IPS-20b (cell line): Measurements from ENCODE around the gene SCIN.

Experiments used
- H3K27ac ChIP-seq: one replicate; pipeline ENCODE4 v1.5.1; 2013; ENCODE audit warnings: low read length
- H3K27me3 ChIP-seq: 2 replicates; pipeline ENCODE4 v1.6.1; 2013; ENCODE audit warnings: mild to moderate bottlenecking, low read length, inconsistent platforms; ENCODE audit not compliant: insufficient read depth
- H3K36me3 ChIP-seq: 2 replicates; pipeline ENCODE4 v1.6.1; 2013; ENCODE audit warnings: low read depth, mild to moderate bottlenecking, inconsistent platforms, low read length, moderate library complexity; ENCODE audit not compliant: insufficient read depth
- H3K4me1 ChIP-seq: 2 replicates; pipeline ENCODE4 v1.6.1; 2013; ENCODE audit warnings: mild to moderate bottlenecking, control low read depth, inconsistent platforms, low read length, moderate library complexity; ENCODE audit not compliant: insufficient read depth
- H3K4me3 ChIP-seq: 2 replicates; pipeline ENCODE4 v1.5.1; 2013; ENCODE audit warnings: mild to moderate bottlenecking, low read length, inconsistent platforms
- H3K9ac ChIP-seq: 2 replicates; pipeline ENCODE4 v1.6.1; 2013; ENCODE audit warnings: low read depth, mild to moderate bottlenecking, inconsistent platforms, low read length, moderate library complexity
- H3K9me3 ChIP-seq: 2 replicates; pipeline ENCODE4 v1.6.1; 2013; ENCODE audit warnings: mild to moderate bottlenecking, low read depth, low read length, inconsistent platforms; ENCODE audit not compliant: insufficient read depth

Gene SCIN

DNA sequence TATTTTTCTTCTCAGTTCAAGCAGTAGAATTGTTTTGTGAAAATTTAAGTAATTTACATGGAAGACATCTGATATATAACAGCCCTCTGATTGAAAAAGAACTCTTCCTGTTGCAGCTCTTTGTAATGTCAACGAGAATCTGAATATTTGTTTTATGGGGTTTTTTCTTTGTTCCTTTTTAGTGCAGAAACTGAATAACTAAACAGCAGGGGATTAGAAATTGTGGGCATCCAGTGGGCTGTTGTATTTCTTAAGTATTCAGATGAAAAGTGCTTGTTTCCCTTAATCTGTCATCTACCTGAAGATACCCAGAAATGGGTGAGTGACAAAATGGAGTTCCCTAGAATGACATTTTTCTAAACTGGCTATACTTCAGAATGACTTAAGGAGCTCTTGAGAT is 124.3 kb downstream of the SCIN start:
- H3K36me3 ChIP-seq = no peaks in the 10 kb centered on the region
- no peak overlapping the region for H3K4me3 ChIP-seq
- no peak overlapping the region for H3K27ac ChIP-seq
- H3K9me3 ChIP-seq = no peaks in the 10 kb centered on the region
- H3K9ac ChIP-seq = no peak overlapping the region
- no peaks in the 10 kb centered on the region for H3K27me3 ChIP-seq
- H3K4me1 ChIP-seq = peaks cover 3% of the 10 kb centered on the region; the same call in 1 of the 2 replicates

DNA sequence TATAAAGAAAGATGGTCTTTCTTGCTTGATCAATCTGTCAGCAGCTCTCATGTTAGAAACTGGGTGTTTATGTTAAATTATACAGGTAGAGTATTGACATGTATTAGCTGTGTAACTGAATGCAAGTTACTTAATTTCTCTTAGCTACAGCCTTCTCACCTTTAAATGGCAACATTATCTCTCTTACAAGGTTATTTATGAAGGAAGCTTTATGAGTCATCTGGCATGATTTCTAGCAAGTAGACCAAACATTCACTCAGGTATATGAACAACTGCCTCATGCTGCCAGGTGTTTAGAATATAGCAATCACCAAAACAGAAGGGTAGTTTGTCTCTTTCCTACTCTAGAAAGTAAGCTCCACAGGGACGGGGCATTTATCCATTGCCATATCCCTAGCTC is 125.4 kb downstream of the SCIN start:
- H3K27me3 ChIP-seq = no peaks in the 10 kb centered on the region
- H3K36me3 ChIP-seq = no peaks in the 10 kb centered on the region; the same call in 1 of the 2 replicates
- H3K27ac ChIP-seq = no peak overlapping the region
- peaks cover 3% of the 10 kb centered on the region; the same call in 1 of the 2 replicates for H3K9me3 ChIP-seq
- no peak overlapping the region for H3K9ac ChIP-seq
- no peaks in the 10 kb centered on the region for H3K4me1 ChIP-seq
- H3K4me3 ChIP-seq = no peak overlapping the region

DNA sequence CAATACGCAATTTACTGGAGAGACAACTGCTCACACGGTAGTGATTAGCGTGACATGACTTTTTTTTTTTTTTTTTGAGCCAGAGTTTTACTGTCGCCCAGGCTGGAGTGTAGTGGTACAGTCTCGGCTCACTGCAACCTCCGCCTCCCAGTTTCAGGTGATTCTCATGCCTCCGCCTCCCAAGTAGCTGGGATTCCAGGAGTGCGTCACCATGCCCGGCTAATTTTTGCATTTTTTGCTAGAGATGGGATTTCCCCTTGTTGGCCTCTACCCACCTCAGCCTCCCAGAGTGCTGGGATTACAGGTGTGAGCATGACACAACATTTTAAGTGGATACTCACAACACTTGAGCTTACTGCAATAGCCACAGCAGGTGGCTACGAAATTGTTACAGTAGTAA is 128.8 kb downstream of the SCIN start:
- Histone ChIP-seq H3K36me3 (no peaks in the 10 kb centered on the region; the same call in 1 of the 2 replicates), H3K4me3 (no peak overlapping the region), H3K4me1 (no peaks in the 10 kb centered on the region), H3K9ac (no peak overlapping the region), H3K27ac (no peak overlapping the region), H3K9me3 (peaks cover 14% of the 10 kb centered on the region; the same call in 1 of the 2 replicates), H3K27me3 (no peaks in the 10 kb centered on the region)

DNA sequence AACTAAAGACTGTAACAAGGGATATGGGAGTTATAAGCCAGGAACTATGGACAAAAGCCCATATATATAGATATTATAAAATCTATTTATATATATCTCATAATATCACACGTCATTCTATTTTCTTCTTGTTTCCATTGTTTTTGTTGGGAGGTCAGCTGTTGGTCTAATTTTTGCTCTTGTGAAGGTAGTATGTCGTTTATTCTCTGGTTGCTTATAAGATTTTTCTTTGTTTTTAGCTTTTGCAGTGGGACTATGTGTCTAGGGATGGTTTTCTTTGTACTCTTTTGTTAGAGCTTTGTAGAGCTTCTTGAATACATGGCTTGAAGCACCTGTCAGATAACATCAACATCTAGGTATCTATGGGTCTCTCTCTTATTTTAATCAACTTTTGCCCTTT is 130.9 kb downstream of the SCIN start:
- no peaks in the 10 kb centered on the region for H3K27me3 ChIP-seq
- no peak overlapping the region for H3K9ac ChIP-seq
- no peaks in the 10 kb centered on the region; the same call in 1 of the 2 replicates for H3K36me3 ChIP-seq
- peaks cover 14% of the 10 kb centered on the region; the same call in 1 of the 2 replicates for H3K9me3 ChIP-seq
- H3K4me3 ChIP-seq = no peak overlapping the region
- H3K4me1 ChIP-seq = no peaks in the 10 kb centered on the region
- no peak overlapping the region for H3K27ac ChIP-seq

DNA sequence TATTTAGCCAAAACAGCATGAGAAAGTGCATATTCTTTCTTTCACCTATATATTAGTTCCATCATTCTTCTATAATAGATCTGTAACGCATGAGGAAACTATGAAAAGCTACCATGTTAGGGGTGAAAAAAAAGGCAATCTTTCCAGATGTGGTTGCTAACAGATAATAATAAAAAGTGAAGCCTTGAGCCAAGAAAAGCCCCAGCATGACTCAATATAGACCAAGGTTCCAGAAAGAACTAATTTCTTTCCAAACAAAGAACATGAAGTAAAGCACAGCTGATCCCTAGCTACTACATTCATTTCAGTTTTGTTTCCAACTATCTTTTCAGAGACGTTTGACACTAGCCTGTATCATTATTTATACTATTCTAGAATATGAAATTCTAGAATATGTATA is 133.4 kb downstream of the SCIN start:
- H3K4me1 ChIP-seq = no peaks in the 10 kb centered on the region

DNA sequence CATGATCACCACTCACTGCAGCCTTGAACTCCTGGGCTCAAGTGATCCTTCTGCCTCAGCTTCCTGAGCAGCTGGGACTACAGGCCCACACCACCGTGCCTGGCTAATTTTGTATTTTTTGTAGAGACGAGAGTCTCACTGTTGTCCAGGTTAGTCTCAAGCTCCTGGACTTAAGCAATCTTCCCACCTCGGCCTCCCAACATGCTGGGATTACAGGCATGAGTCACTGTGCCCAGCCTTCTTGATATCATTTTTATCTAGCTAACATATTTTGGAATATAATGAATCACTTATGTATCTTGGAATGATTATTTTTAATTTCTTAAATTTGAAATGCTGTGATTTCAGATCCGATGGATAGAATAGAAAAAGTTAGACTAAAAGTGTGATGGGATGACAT is 135.4 kb downstream of the SCIN start:
- Histone ChIP-seq H3K27me3 (no peaks in the 10 kb centered on the region), H3K4me1 (no peaks in the 10 kb centered on the region), H3K9me3 (peaks cover 13% of the 10 kb centered on the region; the same call in 1 of the 2 replicates), H3K36me3 (no peaks in the 10 kb centered on the region; the same call in 1 of the 2 replicates), H3K27ac (no peak overlapping the region), H3K4me3 (no peak overlapping the region), H3K9ac (no peak overlapping the region)

More for the DNA sequence above, 133.4 kb downstream of the SCIN start:
- no peak overlapping the region for H3K9ac ChIP-seq
- H3K36me3 ChIP-seq = no peaks in the 10 kb centered on the region; the same call in 1 of the 2 replicates
- peaks cover 14% of the 10 kb centered on the region; the same call in 1 of the 2 replicates for H3K9me3 ChIP-seq
- no peaks in the 10 kb centered on the region for H3K27me3 ChIP-seq
- no peak overlapping the region for H3K4me3 ChIP-seq
- no peak overlapping the region for H3K27ac ChIP-seq

DNA sequence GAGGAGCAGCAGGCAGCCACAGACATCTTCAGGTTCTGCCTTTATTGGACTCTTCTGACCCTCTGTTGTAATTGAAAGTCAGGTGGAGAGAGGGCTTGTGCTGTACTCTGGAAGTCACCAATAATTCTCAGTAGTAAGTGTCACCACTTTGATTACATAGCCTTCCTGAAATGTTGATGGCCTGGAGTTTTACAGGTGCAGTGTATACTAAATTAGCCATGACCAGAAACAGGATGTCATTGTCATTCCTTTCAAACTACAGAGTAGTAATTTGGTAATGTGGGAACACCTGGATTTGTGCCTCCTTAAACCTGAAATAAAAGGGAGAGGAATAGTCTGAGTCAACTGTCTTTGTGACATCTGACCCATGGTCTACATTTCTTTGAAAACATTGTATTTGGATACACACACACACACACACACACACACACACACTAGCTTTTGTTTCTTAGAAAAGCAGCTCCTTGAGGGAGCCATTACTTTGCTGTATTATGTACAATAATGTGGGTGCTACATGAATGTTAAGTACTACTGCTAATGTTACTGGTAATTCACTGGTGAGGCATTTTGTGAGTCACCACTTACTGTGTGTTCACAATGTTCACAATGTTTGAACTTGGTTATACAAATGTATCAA is 136.5 kb downstream of the SCIN start:
- no peak overlapping the region for H3K27ac ChIP-seq
- no peak overlapping the region for H3K9ac ChIP-seq
- H3K27me3 ChIP-seq = no peaks in the 10 kb centered on the region
- H3K4me3 ChIP-seq = no peak overlapping the region
- H3K9me3 ChIP-seq = peaks cover 3% of the 10 kb centered on the region; the same call in 1 of the 2 replicates
- peaks cover under 1% of the 10 kb centered on the region; the same call in 1 of the 2 replicates for H3K4me1 ChIP-seq
- no peaks in the 10 kb centered on the region for H3K36me3 ChIP-seq

DNA sequence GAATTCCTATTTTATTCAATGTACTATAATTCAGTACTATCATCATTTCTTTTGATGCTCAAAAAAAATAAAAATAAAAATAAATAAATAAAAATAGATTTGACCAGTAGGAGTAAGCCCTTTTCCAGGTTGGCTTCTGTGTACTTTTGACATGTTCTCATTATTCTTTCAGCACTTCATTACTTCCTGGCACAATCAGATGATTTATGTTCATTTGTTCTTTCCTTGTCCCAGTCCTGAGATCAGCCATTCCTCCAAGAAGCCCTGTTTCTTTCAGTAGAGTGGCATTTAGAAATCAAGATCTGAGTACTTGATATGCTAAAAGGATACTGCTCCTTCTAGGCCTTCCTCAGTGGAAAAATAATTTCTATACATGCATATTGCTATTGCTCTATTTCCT is 137.8 kb downstream of the SCIN start:
- Histone ChIP-seq H3K9ac (no peak overlapping the region), H3K4me1 (peaks cover 5% of the 10 kb centered on the region; the same call in 1 of the 2 replicates), H3K27ac (no peak overlapping the region), H3K27me3 (no peaks in the 10 kb centered on the region), H3K36me3 (no peaks in the 10 kb centered on the region), H3K4me3 (no peak overlapping the region), H3K9me3 (no peaks in the 10 kb centered on the region)
